ENCODE results near the gene KCNG2. TPM values are rescaled to one million over a fixed set of nuclear protein-coding genes. Genes with fewer than 3 reads are reported as not detected.

The KCNG2 gene
- total and polyA plus RNA-seq, 2 of the 8 experiments (the other 6 are each of a cell fraction or from before 2014, with no cell fraction given) = 0.19 to 0.74 TPM

DNA sequence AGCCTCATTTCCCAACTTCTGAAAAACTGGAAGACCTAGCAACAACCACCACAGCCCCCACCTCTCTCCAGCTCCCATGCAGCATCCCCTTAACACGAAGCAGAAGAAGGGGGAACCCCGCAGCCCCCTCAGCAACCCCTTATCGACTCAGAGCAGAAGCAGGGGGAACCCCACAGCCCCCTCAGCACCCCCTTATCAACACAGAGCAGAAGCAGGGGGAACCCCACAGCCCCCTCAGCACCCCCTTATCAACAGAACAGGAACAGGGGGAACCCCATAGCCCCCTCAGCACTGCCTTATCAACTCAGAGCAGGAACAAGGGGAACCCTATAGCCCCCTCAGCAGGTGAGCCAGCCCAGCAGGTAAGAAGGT, 147.0 kb downstream of the KCNG2 start:
- Histone ChIP-seq H3K14ac (ENCODE audit: insufficient read length) (no peak overlapping the region), H3K4ac (replicated peaks; ENCODE audit: insufficient read length, low read depth, low read length) (no peak overlapping the region), H3K9ac (replicated peaks in 1 of 4; ENCODE audit: extremely low read depth in 1 of 4, low read depth in 3 of 4, low read length in 3 of 4) (no peak overlapping the region), H3K18ac (ENCODE audit: extremely low read depth, low read length) (no peak overlapping the region), H3K56ac (replicated peaks; ENCODE audit: insufficient read length, low read depth, low read length) (no peak overlapping the region), H3K4me1 (replicated peaks in 1 of 4; ENCODE audit: control insufficient read depth in 3 of 4, insufficient read depth in 4 of 4, low read length in 3 of 4) (peaks cover 0 to 13% (median 8%) of the 10 kb centered on the region in 4 experiments; a peak in 4 of 7 replicates), H3K36me3 (ENCODE audit: control insufficient read depth in 2 of 4, insufficient read depth in 4 of 4, low read length in 3 of 4) (no peaks in the 10 kb centered on the region; a peak in 1 of 8 replicates), H4K20me1 (replicated peaks in 1 of 2; ENCODE audit: control insufficient read depth in 1 of 2, insufficient read depth in 2 of 2, low read length in 2 of 2) (peaks cover 5 to 19% of the 10 kb centered on the region in 2 experiments), H3K79me2 (ENCODE audit: control insufficient read depth in 1 of 2, insufficient read depth in 2 of 2, low read length in 2 of 2) (peaks cover 0 to 3% of the 10 kb centered on the region in 2 experiments; a peak in 2 of 4 replicates), H3K27ac (ENCODE audit: low read depth, low read length) (no peak overlapping the region), H3K23ac (ENCODE audit: insufficient read length) (no peak overlapping the region), H2BK20ac (ENCODE audit: low read length) (no peak overlapping the region), H2BK120ac (replicated peaks; ENCODE audit: low read depth, low read length) (no peak overlapping the region), H3K27me3 (replicated peaks in 1 of 4; ENCODE audit: control insufficient read depth in 3 of 4, extremely low read depth in 1 of 4, insufficient read depth in 3 of 4, low read length in 3 of 4) (no peaks in the 10 kb centered on the region; a peak in 1 of 7 replicates), H3K79me1 (ENCODE audit: low read depth, low read length) (peaks cover 3% of the 10 kb centered on the region; the same call in 1 of the 2 replicates), H2BK15ac (ENCODE audit: low read length) (no peak overlapping the region), H3K9me3 (ENCODE audit: insufficient read depth in 2 of 2, low read depth in 1 of 2, low read length in 1 of 2) (no peaks in the 10 kb centered on the region), H3K4me2 (ENCODE audit: insufficient read depth in 1 of 2, low read depth in 2 of 2, low read length in 2 of 2) (no peak overlapping the region), H3K4me3 (ENCODE audit: extremely low read depth in 1 of 4, insufficient read depth in 2 of 4, low read depth in 3 of 4, low read length in 4 of 4) (no peak overlapping the region), H4K8ac (ENCODE audit: extremely low read depth, insufficient read depth, low read length) (no peak overlapping the region), H2AK5ac (ENCODE audit: low read depth, low read length) (no peak overlapping the region), H4K91ac (replicated peaks; ENCODE audit: insufficient read length, low read length) (no peak overlapping the region), H4K5ac (ENCODE audit: insufficient read length, low read depth, low read length) (no peak overlapping the region), H3K23me2 (ENCODE audit: low read depth, low read length) (no peaks in the 10 kb centered on the region), H2AFZ (ENCODE audit: low read length) (no peak overlapping the region), H2BK12ac (ENCODE audit: low read depth, low read length) (no peak overlapping the region), H2BK5ac (ENCODE audit: low read depth, low read length) (no peak overlapping the region)
- DNase-seq (ENCODE audit: low read depth in 1 of 2, low spot score in 2 of 2) (no peak), FAIRE-seq (no peak)
- CTCF ChIA-PET (ENCODE audit: partially characterized antibody) = interaction anchor here (0.6 to 4.4 kb wide), 7 partner anchors 10 to 273 kb away, joined by 3 to 19 read pairs (median 3); partner anchors contain the start of gene ADNP2
- 80% methylated on average over 1 of the region's 3 CpGs; no CpG with 5 or more reads in 1 of the 2 experiments for WGBS, 2 experiments (ENCODE audit: extremely low coverage in 1 of 2, insufficient coverage in 1 of 2, insufficient read length in 1 of 2, insufficient replicate concordance in 2 of 2, low coverage in 1 of 2, low lambda C conversion rate in 2 of 2, missing lambda C conversion rate in 1 of 2)
- POLR2A ChIA-PET (ENCODE audit: partially characterized antibody) = interaction anchor here (1.0 to 1.1 kb wide), 2 partner anchors 40 to 43 kb away, joined by 3 read pairs; no protein-coding TSS in a partner anchor
- TF ChIP-seq KDM4A (IDR thresholded peaks at IDR 0.05; ENCODE audit: low read depth, low read length, severe bottlenecking) = no peak
- no peak for TF ChIP-seq EZH2 (IDR thresholded peaks at IDR 0.05; ENCODE audit: low read depth, low read length, severe bottlenecking)
- TF ChIP-seq CBX5 (IDR thresholded peaks at IDR 0.05; ENCODE audit: low read depth, low read length) = no peak
- no peak for TF ChIP-seq KDM1A (IDR thresholded peaks at IDR 0.05; ENCODE audit: borderline replicate concordance, low read length)
- no peak for TF ChIP-seq YY1 (IDR thresholded peaks at IDR 0.05; ENCODE audit: low read depth, low read length)
- TF ChIP-seq CREB1 (IDR thresholded peaks at IDR 0.05) = no peak
- TF ChIP-seq GTF2F1 (IDR thresholded peaks at IDR 0.05; ENCODE audit: borderline replicate concordance, low read depth, low read length) = no peak
- no peak for TF ChIP-seq PHF8 (conservative IDR thresholded peaks at IDR 0.05; ENCODE audit: low read depth, low read length)
- TF ChIP-seq BCL11A (IDR thresholded peaks at IDR 0.05; ENCODE audit: low read depth in 2 of 2, low read length in 2 of 2) = no peak
- TF ChIP-seq FOSL1 (IDR thresholded peaks at IDR 0.05; ENCODE audit: insufficient read depth, low read depth, low read length) = no peak
- no peak for TF ChIP-seq SP1 (IDR thresholded peaks at IDR 0.05; ENCODE audit: low read depth, low read length)
- no peak for TF ChIP-seq SIX5 (IDR thresholded peaks at IDR 0.05; ENCODE audit: low read depth, low read length)
- TF ChIP-seq, protein P1, sequence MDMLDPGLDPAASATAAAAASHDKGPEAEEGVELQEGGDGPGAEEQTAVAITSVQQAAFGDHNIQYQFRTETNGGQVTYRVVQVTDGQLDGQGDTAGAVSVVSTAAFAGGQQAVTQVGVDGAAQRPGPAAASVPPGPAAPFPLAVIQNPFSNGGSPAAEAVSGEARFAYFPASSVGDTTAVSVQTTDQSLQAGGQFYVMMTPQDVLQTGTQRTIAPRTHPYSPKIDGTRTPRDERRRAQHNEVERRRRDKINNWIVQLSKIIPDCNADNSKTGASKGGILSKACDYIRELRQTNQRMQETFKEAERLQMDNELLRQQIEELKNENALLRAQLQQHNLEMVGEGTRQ (IDR thresholded peaks at IDR 0.05; ENCODE audit: low read length) = no peak
- no peak for TF ChIP-seq POLR2AphosphoS5 (IDR thresholded peaks at IDR 0.05; ENCODE audit: low read depth, low read length)

Measured in H1 (cell line).